Peyer's patch (tissue), 4 donors: ENCODE measurements around the gene CXCL1. TPM values are rescaled to one million over a fixed set of nuclear protein-coding genes. Genes with fewer than 3 reads are reported as not detected.

ENCODE experiments used
- DNase-seq, 3 donors: peaks; one replicate each; pipeline ENCODE4 v3.0.0-alpha.2; 2017 to 2019
- H3K27ac ChIP-seq, 4 donors: fragments of 200-600 bp; sonication (generic); one replicate each; pipeline ENCODE4 v1.5.1; 2016 to 2019
- H3K27me3 ChIP-seq, 2 donors: fragments of 200-600 bp; sonication (generic); one replicate each; pipeline ENCODE4 v1.5.1; 2019
- H3K36me3 ChIP-seq, 3 donors: fragments of 200-600 bp; sonication (generic); one replicate each; pipeline ENCODE4 v1.5.1; 2016 to 2019
- H3K4me1 ChIP-seq, 4 donors: fragments of 200-600 bp; sonication (generic); one replicate each; pipeline ENCODE4 v1.5.1; 2016 to 2019
- H3K4me3 ChIP-seq, 4 donors: fragments of 200-600 bp; sonication (generic); 1 replicate in 3 of 4; 2 replicates in 1 of 4; pipeline ENCODE4 v1.5.1; 2016 to 2019; ENCODE audit warnings: mild to moderate bottlenecking in 1 of 4
- H3K9me3 ChIP-seq, 4 donors: fragments of 200-600 bp; sonication (generic); one replicate each; pipeline ENCODE4 v1.5.1; 2016 to 2019; ENCODE audit warnings: mild to moderate bottlenecking in 1 of 4
- CTCF ChIP-seq, 6 experiments: fragments of 450-650 bp in 4 of 6; fragments of 200-600 bp in 2 of 6; sonication (generic) in 1 of 6; IDR thresholded peaks; one replicate each; pipeline ENCODE4 v1.5.1; 2017 to 2019; ENCODE audit warnings: antibody characterized with exemption in 6 of 6, mild to moderate bottlenecking in 3 of 6, moderate library complexity in 1 of 6
- POLR2A ChIP-seq, 2 donors: fragments of 450-650 bp; IDR thresholded peaks; one replicate each; pipeline ENCODE4 v1.5.1; 2017; ENCODE audit warnings: antibody characterized with exemption in 2 of 2, mild to moderate bottlenecking in 2 of 2, moderate library complexity in 2 of 2
- total RNA-seq, 4 donors: library from RNA; depleted of rRNA; stranded (reverse); fragments of >200 nt; gene quantifications; one replicate each; pipeline ENCODE4 v1.1.0, GENCODE V29; 2016

The CXCL1 gene
- total RNA-seq, 4 donors from 2014 or later: 4.1 to 69.3 (median 6.8) TPM

- Histone ChIP-seq H3K4me3 (no peak overlapping the region), H3K27me3 (no peaks in the 10 kb centered on the region), H3K9me3 (no peaks in the 10 kb centered on the region), H3K4me1 (no peaks in the 10 kb centered on the region), H3K36me3 (no peaks in the 10 kb centered on the region), H3K27ac (no peak overlapping the region)
- TF ChIP-seq POLR2A (IDR thresholded peaks at IDR 0.05) (no peak), CTCF (IDR thresholded peaks at IDR 0.05) (no peak)
- no peak for DNase-seq
Observed at GRCh38 chr4:73828956-73829355, 40.2 kb upstream of the CXCL1 start.

DNA sequence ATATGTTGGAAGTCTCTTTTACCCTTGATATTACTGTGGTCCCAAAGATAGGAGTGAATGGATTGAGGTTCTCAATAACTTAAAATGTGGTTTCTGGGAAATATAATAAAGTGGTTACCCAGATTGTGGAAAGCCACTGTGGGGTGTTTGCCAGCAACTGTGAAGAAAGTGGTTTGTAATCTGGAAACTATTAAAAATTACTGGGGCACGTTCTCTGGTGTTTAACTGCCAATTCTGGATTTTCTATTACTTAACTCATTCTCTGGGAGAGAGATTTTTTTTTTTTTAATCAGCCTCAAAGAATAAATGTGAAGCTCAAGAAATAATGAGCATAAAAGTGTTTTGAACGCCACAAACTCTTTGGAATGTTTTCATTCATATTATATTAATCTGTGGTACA lies 37.6 kb upstream of the CXCL1 start:
- DNase-seq: no peak
- peaks cover 0 to 2% (median 0%) of the 10 kb centered on the region in 4 donors for H3K4me1 ChIP-seq
- no peak for TF ChIP-seq POLR2A (IDR thresholded peaks at IDR 0.05)
- no peak overlapping the region for H3K4me3 ChIP-seq
- H3K27me3 ChIP-seq: no peaks in the 10 kb centered on the region
- H3K9me3 ChIP-seq: peaks cover 0 to 2% (median 0%) of the 10 kb centered on the region in 4 donors
- no peak overlapping the region for H3K27ac ChIP-seq
- H3K36me3 ChIP-seq: no peaks in the 10 kb centered on the region

GRCh38 chr4:73832651-73833237 lies 36.4 kb upstream of the CXCL1 start:
- H3K4me3 ChIP-seq: no peak overlapping the region
- TF ChIP-seq CTCF (IDR thresholded peaks at IDR 0.05) (no peak), POLR2A (IDR thresholded peaks at IDR 0.05) (no peak)
- no peaks in the 10 kb centered on the region for H3K27me3 ChIP-seq
- H3K27ac ChIP-seq: no peak overlapping the region
- peaks cover 0 to 6% (median 0%) of the 10 kb centered on the region in 4 donors for H3K4me1 ChIP-seq
- H3K36me3 ChIP-seq: no peaks in the 10 kb centered on the region
- no peak for DNase-seq
- peaks cover 0 to 4% (median 0%) of the 10 kb centered on the region in 4 donors for H3K9me3 ChIP-seq

GRCh38 chr4:73836373-73837279 lies 32.6 kb upstream of the CXCL1 start, which contains the start of gene CXCL6:
Gene CXCL6, plus strand, starts transcription at chr4:73836678. Its CDS starts 73 bp downstream, at chr4:73836751.
- TF ChIP-seq CTCF (IDR thresholded peaks at IDR 0.05): no peak
- TF ChIP-seq POLR2A (IDR thresholded peaks at IDR 0.05): no peak
- H3K36me3 ChIP-seq: no peaks in the 10 kb centered on the region
- H3K9me3 ChIP-seq: peaks cover 0 to 4% (median 0%) of the 10 kb centered on the region in 4 donors
- H3K4me3 ChIP-seq: peak within 1 kb of the TSS in 2 of 4 donors; percentile 42 to 51
- no peaks in the 10 kb centered on the region for H3K27me3 ChIP-seq
- peak within 1 kb of the TSS in 2 of 4 donors; percentile 12 to 56 for H3K27ac ChIP-seq
- H3K4me1 ChIP-seq: peaks cover 0 to 6% (median 0%) of the 10 kb centered on the region in 4 donors
- DNase-seq: peak in 1 of 3 donors; percentile 53

GRCh38 chr4:73839071-73839470 lies 30.1 kb upstream of the CXCL1 start:
- no peaks in the 10 kb centered on the region for H3K27me3 ChIP-seq
- peaks cover 0 to 4% (median 0%) of the 10 kb centered on the region in 4 donors for H3K9me3 ChIP-seq
- H3K4me3 ChIP-seq: no peak overlapping the region
- DNase-seq: no peak
- no peak for TF ChIP-seq POLR2A (IDR thresholded peaks at IDR 0.05)
- TF ChIP-seq CTCF (IDR thresholded peaks at IDR 0.05): no peak
- no peaks in the 10 kb centered on the region for H3K36me3 ChIP-seq
- H3K27ac ChIP-seq: no peak overlapping the region
- peaks cover 0 to 6% (median 0%) of the 10 kb centered on the region in 4 donors for H3K4me1 ChIP-seq

GRCh38 chr4:73839715-73840114 lies 29.5 kb upstream of the CXCL1 start:
- Histone ChIP-seq H3K27ac (no peak overlapping the region), H3K36me3 (no peaks in the 10 kb centered on the region), H3K9me3 (peaks cover 0 to 4% (median 0%) of the 10 kb centered on the region in 4 donors), H3K27me3 (no peaks in the 10 kb centered on the region), H3K4me3 (no peak overlapping the region), H3K4me1 (peaks cover 0 to 6% (median 0%) of the 10 kb centered on the region in 4 donors)
- TF ChIP-seq POLR2A (IDR thresholded peaks at IDR 0.05): no peak
- no peak for TF ChIP-seq CTCF (IDR thresholded peaks at IDR 0.05)
- no peak for DNase-seq
